DMS53 (cell line): ENCODE data around the gene SP3.

Experiments used
- DNase-seq: peaks from one replicate; lab custom pipeline; 2025; lab: John Stamatoyannopoulos, UW

SP3 gene

DNA sequence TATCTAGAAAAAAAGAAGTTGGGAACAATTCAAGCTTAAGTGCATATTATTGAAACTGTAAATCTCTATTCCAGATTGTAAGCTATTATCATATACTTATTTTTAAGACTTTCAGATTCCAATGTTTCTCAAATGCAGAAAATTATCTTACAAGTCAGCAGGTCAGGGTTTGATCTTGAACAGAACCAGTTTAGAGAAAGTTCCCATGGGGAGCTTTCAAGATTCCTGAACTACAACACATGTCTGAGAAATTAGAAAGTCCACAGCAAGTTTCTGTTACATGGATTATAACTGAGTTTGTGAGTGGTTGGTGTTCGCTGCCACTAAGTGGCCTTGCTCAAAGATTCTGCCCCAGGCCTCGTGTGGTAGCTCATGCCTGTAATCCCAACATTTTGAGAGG, 31.6 kb upstream of the SP3 start:
- no peak for DNase-seq

DNA sequence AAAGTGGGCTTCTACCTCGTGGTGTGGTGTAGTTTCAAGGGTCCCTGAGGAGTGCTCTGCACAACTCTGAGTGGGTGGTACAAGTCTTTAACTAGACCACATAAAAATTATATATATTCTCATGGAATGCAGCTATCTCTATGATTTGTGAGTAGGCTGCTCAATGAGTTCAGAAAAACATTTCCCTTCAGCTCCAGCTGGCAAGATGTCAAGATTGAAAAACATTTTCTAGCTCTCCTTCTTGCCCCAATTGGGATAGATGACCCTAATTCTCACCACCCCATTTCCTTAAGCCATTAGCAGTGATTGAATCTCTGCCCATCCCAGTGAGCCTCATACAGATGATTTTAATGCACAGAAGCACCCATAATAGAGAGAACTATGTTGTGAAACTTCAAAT, 28.3 kb upstream of the SP3 start:
- DNase-seq = no peak

DNA sequence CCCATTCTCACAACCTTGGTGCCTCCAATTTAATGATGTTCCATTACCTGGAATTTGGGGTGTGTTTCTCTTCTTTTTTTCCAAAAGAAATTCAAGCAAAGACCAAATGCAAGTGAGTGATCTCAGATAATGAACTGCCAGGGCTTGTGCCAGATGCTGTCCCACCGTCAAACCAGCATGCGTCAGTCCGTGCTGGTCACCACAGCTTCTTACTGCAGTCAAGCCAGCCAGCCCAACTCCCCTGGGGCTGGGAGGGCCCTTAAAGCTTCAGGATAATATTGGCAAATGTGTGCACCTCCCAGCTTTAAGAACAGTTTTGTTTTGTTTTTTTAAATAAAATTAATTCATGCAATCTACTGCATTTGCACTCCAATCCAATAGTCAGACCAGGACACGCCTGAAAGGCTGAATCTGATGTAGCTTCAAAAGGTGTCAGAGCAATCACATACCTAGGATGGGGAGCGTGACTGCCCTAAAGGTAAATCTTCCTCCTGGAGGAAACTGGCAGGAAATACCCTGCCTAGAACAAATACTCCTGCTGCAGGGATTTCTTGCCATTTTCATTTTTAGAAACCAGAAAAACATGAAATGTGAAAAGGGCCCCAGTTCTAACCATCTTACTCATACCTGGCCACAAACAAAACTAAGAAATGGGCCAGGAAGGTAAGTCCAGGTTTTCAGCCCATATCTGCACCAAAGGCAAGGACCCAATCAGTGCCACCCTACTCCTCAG, 26.8 kb upstream of the SP3 start:
- no peak for DNase-seq

GRCh38 chr2:173990970-173991819, 26.0 kb upstream of the SP3 start:
- no peak for DNase-seq

DNA sequence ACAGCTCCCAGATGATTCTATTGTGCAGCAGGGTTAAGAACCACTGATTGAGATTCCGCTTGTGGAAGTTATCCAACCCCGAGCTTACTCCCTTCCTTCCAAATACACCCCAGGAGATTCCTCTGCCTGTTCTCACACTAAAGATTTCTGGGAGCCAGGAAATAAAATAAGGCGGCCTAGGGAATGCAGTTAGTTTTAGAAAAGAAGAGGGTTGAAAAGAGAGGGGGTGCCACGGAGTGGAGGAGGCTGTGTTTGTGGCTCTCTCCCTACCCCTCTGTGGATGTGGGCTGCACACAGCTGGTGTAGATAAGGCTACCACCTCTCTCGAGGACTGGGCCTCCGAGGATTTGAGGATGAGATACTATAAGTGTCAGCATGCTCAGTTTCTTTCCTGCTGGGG, 25.1 kb upstream of the SP3 start:
- DNase-seq = no peak

DNA sequence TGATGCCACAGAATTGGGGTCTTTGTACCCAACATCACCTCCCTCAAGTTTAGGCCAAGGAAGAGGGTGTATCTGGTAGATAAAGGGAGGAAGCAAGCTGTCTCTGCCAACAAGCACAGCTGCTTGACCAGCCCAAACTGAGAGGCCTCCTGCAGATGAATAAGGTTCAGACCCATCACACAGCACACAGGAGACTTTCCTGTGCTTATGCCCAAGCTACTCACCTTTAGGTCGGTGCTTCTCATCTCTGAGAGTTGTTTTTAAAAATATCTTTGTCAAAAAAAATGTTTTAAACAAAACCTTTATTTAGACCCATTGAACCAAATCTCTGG, 24.7 kb upstream of the SP3 start:
- no peak for DNase-seq

GRCh38 chr2:173989160-173989883, 24.1 kb upstream of the SP3 start:
- DNase-seq = no peak

DNA sequence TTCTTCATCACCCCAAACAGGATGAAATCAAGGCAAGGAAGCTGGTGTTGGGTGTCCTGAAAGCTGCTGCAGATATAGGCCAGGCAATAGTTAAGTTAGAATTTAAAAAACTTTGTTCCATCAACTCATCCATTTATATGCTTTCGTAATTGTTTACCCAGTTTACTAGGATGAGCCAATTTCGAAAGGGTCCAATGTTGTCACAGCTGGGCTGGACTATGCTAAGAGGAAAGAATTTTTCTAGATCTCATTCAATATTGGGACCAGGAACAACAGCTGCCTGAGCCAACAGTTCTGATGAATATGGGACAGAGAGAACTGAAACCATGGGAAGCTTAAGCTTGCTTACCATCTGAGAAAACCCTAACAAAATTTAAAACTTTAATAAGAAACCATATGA, 21.6 kb upstream of the SP3 start:
- DNase-seq = peak; percentile 26

DNA sequence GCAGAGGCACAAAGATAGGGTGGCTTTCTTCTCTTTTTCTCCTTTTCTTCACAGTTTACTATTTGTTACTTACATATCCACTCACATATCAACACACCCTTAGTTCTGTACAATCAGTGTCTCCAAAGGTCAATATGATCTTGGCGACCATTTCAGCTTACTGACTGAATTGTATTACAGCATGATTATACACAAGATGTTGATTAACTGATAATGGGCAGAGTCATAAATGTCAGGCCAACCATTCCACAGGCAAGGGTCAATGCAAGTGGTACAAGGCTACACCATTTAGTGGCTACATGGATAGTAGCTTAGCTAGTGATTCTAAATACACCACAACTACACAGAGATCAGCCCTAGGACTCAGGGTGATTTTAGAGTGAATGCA, 20.4 kb upstream of the SP3 start:
- DNase-seq = no peak

DNA sequence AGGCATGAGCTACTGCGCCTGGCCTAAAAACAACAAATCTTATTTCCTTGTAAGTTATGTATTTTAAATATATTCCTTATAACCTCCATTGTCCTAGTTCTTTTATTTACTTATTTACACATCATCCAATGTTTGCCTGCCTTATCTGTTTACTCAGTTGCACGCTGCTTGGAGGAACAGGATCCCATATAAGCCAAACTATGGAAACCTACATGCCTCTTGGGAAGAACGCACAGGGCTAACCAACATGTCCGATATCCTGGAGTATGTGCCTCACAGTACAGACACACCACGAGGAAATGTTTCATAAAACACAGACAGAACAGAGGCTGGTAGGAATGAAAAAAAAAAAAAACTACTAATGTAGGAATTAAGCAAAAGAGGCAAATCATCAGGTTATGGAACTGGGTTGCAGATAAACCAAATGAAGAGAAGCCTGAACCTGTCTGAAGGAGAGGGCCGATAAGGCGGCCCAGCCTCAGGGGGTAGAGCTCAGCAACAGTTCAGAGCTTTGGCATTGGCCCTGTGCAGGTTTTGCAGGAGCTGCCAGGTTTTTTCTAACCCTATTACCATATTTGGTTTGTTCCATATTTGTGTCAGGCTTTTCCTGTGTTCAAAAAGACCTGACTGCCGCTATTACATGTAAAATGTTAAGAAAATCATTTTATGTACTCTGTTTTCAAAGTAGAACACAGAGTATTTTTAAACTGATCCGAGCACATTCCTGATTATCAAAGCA, 19.9 kb upstream of the SP3 start:
- peak; percentile 65 for DNase-seq

DNA sequence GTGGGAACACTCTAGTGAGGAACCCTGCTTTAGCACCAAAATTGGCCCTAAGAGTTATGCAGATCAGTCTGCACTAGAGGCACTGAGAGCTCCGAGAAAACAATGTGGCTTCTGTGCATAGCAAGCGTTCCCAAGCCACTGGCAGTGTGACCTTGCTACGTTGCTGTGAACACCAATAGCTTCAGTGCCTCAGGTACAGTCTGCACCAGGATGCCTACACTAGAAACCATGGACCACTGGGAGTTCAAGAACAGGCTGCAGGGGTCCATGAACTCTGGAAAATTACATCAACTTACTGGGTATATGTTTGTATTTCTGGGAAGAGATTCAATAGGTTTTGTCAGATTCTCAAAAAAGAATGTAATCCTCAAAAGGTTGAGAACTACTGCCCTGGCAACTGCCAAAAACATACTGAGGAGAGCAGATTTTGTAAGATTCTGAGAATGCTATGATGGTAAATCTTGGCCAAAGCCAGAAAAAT, 18.3 kb upstream of the SP3 start:
- DNase-seq = no peak

- no peak for DNase-seq
These were observed 17.7 kb upstream of the SP3 start for GRCh38 chr2:173982918-173983317.

GRCh38 chr2:173982182-173982714, 17.1 kb upstream of the SP3 start:
- no peak for DNase-seq

GRCh38 chr2:173981520-173981919, 16.3 kb upstream of the SP3 start:
- no peak for DNase-seq

- no peak for DNase-seq
These were observed 14.7 kb upstream of the SP3 start for GRCh38 chr2:173979751-173980351.

- peak; percentile 36 for DNase-seq
These were observed 13.3 kb upstream of the SP3 start for GRCh38 chr2:173978447-173978846.

- DNase-seq = no peak
These were observed 7.5 kb upstream of the SP3 start for GRCh38 chr2:173972636-173973035.

GRCh38 chr2:173972165-173972564, 7.0 kb upstream of the SP3 start:
- DNase-seq = no peak

DNA sequence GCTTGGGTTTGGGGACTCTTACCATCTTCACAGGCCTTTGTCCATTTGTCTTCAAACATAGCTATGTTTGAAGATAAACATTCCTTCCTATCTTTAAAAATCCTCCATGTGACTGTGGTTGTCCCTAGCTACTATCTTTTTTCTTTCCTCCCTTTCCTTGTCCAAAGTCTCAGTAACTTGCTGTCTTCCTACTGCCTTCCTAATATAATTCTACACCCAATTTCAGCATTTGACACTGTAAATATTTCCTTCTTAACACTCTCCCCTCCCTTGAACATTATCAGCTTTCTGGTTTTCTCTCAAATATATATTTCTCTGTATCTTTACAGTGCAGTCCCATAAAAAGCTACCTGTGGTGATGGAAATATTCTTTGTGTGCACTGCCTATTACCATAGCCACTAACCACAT, 5.3 kb upstream of the SP3 start:
- no peak for DNase-seq

DNA sequence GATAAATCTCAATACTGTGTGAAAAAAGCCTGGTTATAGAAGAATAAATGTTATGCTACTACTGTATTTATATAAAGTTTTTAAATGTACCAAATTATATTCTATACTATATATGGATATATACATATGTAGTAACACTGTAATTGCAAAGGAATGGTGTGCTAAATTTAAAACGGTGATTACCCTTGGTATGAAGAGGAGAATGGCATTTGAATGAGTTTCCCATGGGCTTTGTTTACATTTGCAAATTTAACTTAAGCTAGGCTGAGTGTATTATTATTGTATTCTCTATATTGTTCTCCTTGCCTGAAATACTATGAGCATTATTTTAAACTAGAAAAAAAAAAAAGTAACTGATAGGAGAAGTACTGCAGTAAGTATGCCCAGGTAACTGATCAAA, 4.7 kb upstream of the SP3 start:
- DNase-seq = no peak

- no peak for DNase-seq
These were observed 3.4 kb upstream of the SP3 start for GRCh38 chr2:173968551-173968950.
